ENCODE results near the gene HBD.
"Not testable (repeated sequence)": the region's sequence is repeated elsewhere in the genome, so short reads cannot be mapped to it uniquely, and the experiment has no call there.

HBD gene

DNA sequence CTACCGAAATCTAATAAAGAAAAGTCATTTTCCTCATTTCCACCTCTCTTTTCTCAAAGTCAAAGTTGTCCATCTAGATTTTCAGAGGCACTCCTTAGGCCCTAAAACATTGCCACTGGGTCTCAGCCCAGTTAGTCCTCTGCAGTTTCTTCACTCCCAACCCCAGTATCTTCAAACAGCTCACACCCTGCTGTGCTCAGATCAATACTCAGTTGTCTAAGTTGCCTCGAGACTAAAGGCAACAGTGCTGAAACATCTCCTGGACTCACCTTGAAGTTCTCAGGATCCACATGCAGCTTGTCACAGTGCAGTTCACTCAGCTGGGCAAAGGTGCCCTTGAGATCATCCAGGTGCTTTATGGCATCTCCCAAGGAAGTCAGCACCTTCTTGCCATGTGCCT is 19.7 kb upstream of the HBD start:
- H3K4me3 ChIP-seq, result not testable (repeated sequence)

DNA sequence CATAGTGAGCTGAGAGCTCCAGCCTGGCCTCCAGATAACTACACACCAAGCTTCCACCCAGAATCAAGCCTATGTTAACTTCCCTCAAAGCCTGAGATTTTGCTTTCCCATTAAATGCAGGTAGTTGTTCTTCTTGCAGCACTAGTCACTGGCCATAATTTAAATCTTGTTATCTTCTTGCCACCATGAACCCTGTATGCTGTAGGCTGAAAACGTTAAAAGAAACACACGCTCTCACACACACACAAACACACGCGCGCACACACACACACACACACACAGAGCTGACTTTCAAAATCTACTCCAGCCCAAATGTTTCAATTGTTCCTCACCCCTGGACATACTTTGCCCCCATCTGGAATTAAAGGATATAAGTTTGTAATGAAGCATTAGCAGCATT is 19.2 kb upstream of the HBD start:
- H3K27ac ChIP-seq, H3K4me3 ChIP-seq: not testable (repeated sequence)

More for the DNA sequence above, 19.7 kb upstream of the HBD start:
- H3K27ac ChIP-seq, result not testable (repeated sequence)

DNA sequence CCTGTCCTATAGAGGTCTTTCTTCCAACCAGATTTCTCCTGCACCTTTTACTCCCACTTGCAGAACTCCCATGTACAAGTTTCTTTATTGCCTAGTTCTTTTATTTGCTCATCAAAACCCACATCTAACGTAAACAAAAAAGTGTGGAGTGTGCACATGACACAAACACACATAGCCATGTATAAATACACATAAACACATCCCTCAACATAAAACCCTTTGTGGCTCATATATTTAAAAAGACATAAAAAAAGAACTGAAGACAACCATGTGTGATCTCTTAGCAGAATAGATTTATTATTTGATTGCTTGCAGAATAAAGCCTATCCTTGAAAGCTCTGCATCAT is 18.6 kb upstream of the HBD start:
- H3K4me3 ChIP-seq, result no peak overlapping the region

DNA sequence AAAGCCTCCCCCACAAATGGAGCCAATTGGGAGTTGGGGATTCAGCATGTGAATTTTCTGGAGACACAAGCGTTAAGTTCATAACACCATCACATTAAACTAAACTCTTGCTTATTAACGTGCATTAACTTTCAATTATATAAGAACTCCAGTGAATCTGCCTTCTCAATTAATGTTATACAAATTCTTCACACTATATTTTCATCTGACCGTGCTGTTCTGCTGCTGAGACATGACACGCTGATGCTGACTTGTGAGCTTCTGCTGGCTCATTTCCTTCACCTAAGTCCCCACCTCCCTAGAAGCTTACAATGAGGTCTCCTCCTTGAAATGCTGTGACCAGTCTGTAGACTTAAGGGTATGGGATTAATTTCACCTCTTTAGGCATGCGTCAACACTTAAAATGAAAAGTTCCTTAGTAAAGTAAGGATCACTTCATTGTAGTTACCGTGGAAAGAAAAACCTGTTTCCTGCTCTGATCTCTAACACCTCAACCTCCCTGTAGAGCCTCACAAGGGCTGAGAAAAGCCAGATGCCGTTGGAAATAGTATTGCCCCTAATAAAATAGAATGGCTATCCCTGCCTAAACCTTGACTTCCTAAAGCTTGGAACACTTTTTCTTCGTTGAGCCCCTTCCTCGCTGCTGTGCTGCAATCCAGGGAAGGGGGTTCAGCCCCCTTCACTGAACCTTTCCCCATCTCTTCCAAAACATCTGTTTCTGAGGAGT is 18.1 kb upstream of the HBD start:
- Histone ChIP-seq H3K4me3 (no peak overlapping the region), H3K27ac (no peak overlapping the region)

More for the DNA sequence above, 18.6 kb upstream of the HBD start:
- H3K27ac ChIP-seq, result no peak overlapping the region

DNA sequence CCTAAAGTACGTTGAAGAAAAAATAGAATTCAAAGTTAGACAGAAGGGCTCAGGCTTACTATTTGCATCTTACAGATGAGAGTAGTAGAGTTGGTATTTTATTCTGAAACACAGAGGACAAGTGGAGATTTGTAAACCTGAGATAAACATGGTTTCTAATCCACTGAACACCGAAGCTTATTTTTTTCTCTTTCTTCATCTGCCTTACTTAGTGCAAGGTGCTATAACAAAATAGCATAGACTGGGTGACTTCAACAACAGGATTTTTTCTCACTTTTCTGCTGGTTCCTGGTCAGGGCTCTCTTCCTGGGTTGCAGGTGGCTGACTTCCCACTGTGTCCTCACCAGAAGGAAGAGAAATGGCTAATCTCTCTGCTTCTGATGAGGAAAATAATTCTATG is 17.5 kb upstream of the HBD start:
- Histone ChIP-seq H3K27ac (no peak overlapping the region), H3K4me3 (no peak overlapping the region)

DNA sequence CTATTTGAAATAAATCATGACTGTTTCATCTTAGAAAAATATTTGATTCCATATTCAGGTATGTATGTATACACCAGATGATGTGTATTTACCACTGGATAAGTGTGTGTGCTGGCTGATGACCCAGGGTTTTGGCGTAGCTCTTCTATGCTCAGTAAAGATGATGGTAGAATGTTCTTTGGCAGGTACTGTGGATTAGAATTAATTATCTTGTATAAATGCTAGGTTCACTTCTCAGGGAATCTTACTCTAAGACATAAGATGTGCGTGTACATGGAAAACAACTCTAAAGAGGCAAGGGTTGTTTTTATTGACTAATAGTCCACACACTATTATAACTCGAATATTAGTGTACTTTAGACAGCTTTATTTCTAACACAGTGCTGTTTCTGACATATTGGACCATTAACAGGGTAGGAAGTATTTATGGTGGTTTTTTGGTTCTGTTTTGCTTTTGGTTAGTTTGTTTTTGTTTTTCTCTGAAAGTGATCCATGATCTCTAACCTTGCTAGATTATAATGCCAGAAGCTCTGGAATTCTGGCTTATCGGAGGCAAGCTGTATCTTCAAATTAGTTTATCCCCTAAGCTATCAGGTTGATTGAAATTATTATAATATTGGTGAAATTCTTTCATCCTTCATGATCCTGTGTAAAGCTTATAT is 16.4 kb upstream of the HBD start:
- no peak overlapping the region for H3K27ac ChIP-seq

DNA sequence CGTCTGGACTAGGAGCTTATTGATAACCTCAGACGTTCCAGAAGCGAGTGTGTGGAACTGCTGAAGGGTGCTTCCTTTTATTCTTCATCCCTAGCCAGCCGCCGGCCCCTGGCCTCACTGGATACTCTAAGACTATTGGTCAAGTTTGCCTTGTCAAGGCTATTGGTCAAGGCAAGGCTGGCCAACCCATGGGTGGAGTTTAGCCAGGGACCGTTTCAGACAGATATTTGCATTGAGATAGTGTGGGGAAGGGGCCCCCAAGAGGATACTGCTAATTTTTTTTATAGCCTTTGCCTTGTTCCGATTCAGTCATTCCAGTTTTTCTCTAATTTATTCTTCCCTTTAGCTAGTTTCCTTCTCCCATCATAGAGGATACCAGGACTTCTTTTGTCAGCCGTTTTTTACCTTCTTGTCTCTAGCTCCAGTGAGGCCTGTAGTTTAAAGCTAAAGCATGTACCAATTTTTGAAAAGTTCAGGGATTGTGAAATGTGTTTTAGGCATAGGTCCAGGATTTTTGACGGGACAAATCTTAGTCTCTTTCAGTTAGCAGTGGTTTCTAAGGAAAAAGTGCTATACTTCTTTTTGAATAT is 15.6 kb upstream of the HBD start, which contains the start of gene HBG1:
Gene HBG1, minus strand, starts transcription at position 51 of the 590 bp plus-strand sequence. CDS start 53 bp downstream, outside the sequence.
- H3K4me3 ChIP-seq, H3K27ac ChIP-seq: not testable (repeated sequence)

More for the DNA sequence above, 16.4 kb upstream of the HBD start:
- H3K4me3 ChIP-seq, result no peak overlapping the region

DNA sequence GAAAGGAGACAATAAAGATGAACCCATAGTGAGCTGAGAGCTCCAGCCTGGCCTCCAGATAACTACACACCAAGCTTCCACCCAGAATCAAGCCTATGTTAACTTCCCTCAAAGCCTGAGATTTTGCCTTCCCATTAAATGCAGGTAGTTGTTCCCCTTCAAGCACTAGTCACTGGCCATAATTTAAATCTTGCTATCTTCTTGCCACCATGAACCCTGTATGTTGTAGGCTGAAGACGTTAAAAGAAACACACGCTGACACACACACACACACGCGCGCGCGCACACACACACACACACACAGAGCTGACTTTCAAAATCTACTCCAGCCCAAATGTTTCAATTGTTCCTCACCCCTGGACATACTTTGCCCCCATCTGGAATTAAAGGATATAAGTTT is 14.2 kb upstream of the HBD start:
- not testable (repeated sequence) for H3K27ac ChIP-seq, H3K4me3 ChIP-seq

DNA sequence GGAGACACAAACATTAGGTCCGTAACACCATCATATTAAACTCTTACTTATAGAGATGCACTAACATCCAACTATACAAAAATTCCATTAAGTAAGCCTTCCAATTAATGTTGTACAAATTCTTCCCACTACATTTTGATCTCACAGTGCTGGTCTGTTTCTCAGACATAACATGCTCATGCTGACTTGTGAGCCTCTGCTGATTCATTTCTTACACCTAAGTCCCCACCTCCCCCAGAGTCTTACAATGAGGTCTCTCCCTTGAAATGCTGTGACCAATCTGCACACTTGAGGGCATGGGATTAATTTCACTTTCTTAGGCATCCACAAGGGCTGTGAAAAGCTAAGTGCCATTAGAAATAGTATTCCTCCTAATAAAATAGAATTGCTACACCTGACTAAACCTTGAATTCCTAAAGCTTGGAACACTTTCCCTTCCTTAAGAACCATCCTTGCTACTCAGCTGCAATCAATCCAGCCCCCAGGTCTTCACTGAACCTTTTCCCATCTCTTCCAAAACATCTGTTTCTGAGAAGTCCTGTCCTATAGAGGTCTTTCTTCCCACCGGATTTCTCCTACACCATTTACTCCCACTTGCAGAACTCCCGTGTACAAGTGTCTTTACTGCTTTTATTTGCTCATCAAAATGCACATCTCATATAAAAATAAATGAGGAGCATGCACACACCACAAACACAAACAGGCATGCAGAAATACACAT is 13.3 kb upstream of the HBD start:
- Histone ChIP-seq H3K4me3 (no peak overlapping the region), H3K27ac (no peak overlapping the region)

DNA sequence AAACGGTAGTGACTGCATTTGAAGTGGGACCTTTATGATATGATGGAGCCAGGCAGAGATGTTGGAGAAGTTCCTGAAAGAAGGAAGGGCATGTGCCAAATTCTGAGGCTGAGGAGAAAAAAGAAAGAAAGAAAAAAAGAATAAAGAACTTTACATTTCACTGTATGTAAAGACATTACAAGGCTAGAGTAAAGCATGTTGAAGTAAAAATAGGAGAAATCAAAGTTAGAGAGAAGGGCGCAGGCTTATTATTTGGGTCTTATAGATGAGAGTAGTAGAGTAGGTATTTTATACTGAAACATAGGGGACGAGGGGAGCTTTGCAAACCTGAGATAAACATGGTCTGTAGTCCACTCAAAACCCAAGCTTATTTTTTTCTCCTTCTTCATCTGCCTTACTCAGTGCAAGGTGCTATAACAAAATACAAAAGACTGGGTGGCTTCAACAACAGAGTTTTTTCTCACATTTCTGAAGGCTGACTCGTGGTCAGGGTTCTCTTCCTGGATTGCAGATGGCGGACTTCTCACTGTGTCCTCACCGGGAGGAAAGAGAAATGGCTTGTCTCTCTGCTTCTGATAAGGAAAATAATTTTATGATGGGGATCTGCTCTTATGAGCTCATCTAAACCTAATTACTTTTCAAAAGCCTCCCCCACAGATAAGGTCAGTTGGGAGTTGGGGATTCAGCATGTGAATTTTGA is 12.6 kb upstream of the HBD start:
- Histone ChIP-seq H3K27ac (no peak overlapping the region), H3K4me3 (no peak overlapping the region)

DNA sequence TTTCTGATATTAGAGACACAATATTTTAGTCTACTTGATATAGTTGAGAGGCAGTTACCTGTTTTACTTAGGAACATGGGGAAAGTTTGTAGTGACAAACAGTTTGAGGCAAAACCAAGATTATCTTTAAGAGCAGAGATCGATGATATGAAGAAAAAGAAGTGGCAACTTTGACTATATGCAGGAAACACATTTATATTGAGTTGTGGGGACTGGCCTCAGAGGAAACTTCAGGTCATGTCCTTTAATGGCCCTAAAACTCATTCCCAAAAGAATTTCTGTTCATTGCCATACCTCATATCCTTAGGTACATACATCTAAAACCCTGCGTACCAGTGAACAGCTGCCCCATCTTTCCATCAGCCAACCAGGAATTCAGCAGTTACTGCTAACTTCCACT is 10.9 kb upstream of the HBD start:
- Histone ChIP-seq H3K27ac (no peak overlapping the region), H3K4me3 (no peak overlapping the region)

DNA sequence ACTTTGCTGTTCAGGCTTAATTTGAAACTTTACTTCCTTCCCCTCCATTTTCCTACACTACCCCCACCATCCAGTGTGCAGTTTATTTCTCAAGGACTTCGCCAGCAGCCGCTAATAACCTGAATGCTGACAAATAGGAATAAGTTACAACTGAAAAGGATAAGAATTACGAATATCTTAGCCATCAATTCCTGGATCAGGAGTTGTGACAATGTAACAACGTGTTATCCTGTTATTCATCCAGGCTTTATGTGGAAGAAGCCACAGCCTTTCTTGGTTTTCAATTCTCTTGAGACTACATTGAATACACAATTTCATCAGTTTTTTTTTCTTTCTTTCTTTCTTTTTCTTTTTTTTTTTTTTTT is 9.5 kb upstream of the HBD start:
- no peak overlapping the region for H3K4me3 ChIP-seq

DNA sequence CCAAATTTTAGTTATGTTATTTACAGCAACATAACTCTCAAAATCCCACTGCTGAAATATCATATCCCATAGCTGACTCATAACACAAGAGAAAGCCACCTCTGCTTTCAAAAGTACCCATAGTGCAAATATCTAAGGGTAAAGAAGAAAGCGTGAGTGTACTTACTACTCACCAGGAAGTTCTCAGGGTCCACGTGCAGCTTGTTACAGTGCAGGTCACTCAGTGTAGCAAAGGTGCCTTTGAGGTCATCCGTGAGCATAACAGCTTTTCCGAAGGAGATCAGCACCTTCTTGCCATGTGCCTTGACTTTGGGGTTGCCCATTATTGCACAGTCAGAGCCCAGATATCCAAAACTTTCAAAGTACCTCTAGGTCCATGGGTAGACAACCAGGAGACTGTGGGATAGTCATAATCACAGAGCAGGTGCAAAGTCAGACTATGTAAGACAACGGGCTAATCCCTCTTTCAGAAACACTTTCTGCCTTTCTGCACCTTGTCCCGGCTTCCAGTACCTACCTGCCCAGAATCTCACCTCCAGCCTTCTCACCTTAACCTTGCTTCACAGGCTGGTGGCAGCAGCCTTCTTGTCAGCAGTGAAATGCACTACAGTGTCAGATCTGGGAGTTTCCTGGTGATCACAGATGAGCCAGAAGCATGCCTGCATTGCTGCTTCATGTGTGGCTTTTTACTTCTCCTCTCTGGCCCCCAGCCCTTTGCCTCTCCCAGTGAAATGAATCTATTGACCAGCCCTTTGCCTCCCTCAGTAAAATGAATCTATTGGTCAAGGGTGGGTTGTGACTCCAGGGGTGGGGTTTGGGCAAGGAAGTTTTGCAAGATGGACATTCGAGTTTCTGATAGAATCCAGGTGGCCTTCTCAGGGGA is 8.9 kb upstream of the HBD start:
- Histone ChIP-seq H3K27ac (no peak overlapping the region), H3K4me3 (no peak overlapping the region)

More for the DNA sequence above, 9.5 kb upstream of the HBD start:
- no peak overlapping the region for H3K27ac ChIP-seq

DNA sequence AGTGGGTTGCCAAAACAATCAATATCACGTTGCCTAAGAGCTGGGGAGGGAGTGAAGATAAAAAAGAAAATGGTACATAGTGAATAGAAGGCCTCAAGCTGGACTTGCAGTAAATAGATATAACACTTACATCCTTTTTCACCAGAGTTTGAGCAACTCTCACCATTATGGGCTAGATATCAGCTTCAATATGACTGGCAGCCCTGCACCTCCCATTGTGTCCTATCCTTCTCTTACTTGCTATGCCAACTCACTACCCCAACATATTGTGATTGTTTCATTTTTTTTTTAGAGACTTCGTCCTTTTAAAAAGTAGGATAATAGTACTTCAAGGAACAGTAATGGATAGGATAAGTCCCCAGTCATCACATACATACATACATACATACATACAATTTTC is 7.9 kb upstream of the HBD start:
- H3K4me3 ChIP-seq, result no peak overlapping the region

DNA sequence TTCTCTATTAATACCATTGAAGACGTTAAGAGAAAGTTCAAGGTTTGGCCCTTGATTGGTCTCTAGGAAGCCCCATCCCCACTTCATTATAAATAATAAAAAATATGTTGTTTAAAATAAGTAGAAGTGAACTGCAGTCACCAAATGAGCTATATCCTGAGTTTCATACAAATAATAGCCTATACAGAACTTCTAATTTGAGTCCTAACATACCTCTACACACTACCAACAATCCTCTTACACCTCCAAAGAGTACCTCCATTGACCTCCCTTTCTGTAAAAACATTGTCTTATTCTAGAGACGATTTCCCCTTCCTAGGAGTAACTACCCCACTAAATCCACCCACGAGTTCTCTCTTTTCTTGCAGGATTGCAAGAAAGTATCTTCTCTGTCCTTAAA is 7.2 kb upstream of the HBD start:
- Histone ChIP-seq H3K27ac (no peak overlapping the region), H3K4me3 (no peak overlapping the region)

More for the DNA sequence above, 7.9 kb upstream of the HBD start:
- no peak overlapping the region for H3K27ac ChIP-seq

DNA sequence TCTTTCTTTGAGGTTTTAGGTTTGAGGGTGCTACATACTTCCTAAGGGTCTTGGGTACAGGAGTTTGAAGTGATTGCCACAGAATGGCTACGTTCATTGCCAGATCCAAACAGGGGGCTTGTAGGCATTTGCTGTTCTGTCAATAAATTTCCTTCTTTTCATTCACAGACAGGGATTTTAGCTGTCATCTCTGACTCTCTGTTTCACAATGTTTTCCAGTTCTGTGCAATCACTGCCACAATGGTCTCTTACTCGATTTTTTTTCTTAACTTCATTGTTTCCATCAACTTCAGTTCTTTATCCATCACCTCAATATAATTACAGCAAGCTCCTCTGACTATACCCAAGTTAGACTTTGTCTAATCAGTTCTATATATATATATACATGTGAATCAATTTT is 6.2 kb upstream of the HBD start:
- H3K27ac ChIP-seq, result no peak overlapping the region
- no peak overlapping the region for H3K4me3 ChIP-seq

DNA sequence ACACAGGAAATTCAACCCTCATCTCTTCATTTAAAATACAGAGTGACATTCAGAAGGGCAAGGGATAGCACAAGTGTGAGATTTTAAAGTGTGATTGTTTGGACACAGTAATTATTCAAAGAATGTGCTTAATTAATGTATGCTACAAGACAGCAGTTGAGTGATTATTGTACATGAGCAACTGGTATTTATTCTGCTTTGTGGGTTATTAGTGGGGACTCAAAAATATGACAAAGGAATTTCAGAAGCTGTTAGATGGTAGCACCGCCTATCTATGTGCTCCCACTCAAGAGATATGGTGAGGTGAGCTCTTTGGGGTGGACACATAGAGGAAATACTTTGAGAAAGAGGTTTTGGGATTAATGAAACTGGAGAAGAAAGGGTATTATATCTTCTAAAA is 5.8 kb upstream of the HBD start:
- Histone ChIP-seq H3K27ac (no peak overlapping the region), H3K4me3 (no peak overlapping the region)

DNA sequence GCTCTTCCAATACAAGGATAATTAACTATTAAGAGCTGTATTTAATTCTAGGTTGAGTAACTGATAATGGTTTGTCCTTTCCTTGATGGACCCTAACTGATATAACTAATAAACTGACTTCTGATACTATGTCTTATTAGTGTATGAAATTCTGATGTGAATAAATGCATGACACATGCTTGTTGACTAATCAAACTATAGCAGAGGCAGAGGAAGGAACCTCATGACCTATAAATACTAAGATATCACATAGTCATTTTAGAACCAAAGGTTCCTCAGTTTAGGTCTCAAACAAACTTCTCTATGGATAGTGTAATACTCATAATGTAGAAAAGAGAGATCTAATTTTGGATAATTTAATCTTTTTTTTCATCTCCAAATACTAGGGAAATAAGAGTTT is 4.8 kb upstream of the HBD start:
- Histone ChIP-seq H3K4me3 (no peak overlapping the region), H3K27ac (no peak overlapping the region)

DNA sequence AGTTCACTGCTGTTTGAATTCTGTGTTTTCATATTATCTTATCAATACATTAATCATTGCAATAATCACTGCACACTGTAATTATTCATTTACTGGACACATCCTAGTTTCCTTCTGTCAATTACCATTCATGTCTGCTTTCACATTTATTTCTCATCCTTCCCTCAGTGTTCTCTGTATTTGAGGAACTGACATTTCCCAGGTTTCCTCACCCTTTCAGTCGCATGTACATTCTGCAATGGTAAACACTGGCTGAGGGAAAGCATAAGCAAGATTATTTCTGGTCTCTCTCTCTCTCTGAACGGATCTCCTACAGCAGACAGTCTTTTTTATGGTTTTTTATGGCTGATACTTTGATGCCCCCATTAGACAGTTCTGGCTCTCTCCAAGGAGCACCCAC is 4.2 kb upstream of the HBD start:
- no peak overlapping the region for H3K4me3 ChIP-seq
- no peak overlapping the region for H3K27ac ChIP-seq
